Adrenal gland (tissue), 5 donors: ENCODE data around the gene SRI.

ENCODE experiments used
- POLR2A ChIP-seq, 2 donors: fragments of 450-650 bp; IDR thresholded peaks; one replicate each; pipeline ENCODE4 v1.6.1; 2017; ENCODE audit warnings: antibody characterized with exemption in 2 of 2, mild to moderate bottlenecking in 2 of 2, moderate library complexity in 1 of 2
- TF ChIP-seq, protein P1 (sequence below), 6 experiments: fragments of 450-650 bp in 4 of 6; fragments of 200-600 bp in 2 of 6; sonication (generic) in 1 of 6; IDR thresholded peaks; 1 replicate in 5 of 6; 2 replicates in 1 of 6; pipeline versions ENCODE4 v1.5.1 to v1.8.0; 2016 to 2021; ENCODE audit warnings: antibody characterized with exemption in 6 of 6, mild to moderate bottlenecking in 2 of 6, moderate library complexity in 1 of 6
- donor health status: DM: no; HTN: no; CAD: no.

DNA sequence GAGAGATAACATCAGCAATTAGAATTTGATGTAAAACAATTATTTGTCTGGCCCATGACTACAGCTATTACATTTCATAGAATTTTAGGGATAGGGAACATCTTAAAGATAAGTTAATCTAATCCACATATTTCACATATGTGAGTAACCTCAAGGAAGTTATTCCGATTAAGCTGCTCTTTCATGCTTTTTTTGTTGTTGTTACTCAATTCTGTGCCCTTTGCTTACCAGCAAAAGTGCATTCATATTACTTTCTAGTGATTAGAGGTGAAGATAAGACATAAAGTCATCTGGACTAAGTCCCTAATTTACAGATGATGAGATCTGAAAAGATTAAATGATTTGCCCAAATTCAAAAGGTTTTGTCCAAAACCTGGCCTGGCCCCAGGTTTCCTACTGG, 40.9 kb upstream of the SRI start:
- TF ChIP-seq, protein P1, sequence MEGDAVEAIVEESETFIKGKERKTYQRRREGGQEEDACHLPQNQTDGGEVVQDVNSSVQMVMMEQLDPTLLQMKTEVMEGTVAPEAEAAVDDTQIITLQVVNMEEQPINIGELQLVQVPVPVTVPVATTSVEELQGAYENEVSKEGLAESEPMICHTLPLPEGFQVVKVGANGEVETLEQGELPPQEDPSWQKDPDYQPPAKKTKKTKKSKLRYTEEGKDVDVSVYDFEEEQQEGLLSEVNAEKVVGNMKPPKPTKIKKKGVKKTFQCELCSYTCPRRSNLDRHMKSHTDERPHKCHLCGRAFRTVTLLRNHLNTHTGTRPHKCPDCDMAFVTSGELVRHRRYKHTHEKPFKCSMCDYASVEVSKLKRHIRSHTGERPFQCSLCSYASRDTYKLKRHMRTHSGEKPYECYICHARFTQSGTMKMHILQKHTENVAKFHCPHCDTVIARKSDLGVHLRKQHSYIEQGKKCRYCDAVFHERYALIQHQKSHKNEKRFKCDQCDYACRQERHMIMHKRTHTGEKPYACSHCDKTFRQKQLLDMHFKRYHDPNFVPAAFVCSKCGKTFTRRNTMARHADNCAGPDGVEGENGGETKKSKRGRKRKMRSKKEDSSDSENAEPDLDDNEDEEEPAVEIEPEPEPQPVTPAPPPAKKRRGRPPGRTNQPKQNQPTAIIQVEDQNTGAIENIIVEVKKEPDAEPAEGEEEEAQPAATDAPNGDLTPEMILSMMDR (IDR thresholded peaks at IDR 0.05), result no peak
- TF ChIP-seq POLR2A (IDR thresholded peaks at IDR 0.05), result no peak
